ENCODE measurements around the gene SMIM28. TPM values are rescaled to one million over a fixed set of nuclear protein-coding genes. Genes with fewer than 3 reads are reported as not detected.

The SMIM28 gene
- total and polyA plus RNA-seq, 2 donors (not counting 1 experiment from before 2014, with no cell fraction given) = not detected

DNA sequence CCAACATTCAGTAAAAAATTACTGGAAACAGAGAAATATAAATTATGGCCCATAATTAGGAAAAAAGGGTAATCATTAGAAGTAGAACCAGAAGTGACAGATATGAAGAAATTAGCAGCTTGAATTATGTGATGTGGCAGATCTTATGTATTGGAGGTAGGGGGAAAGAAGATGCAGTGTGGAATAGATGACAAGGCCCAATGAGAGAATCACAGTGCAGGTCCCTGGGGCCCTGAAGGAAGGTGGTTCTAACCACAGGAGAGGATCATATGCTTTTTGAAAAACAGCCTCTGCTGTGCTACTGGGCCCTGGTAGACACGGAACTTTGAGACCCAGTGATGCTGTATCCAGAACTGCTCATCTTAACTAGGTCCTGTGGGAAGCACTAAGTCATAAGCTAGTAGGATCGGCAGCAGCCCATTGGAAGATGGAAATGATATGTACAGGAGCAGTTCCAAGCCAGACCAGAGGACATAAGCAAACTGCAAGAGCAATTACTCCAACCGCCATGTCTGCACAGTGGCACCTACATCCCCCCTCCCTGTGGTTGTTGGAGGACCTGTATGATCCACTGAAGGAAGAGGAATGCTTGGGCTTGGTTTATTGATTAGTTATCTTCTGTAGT lies 40.5 kb downstream of the SMIM28 start:
- H3K36me3 ChIP-seq (ENCODE audit: control insufficient read depth, insufficient read depth, low read length) = peaks cover 6% of the 10 kb centered on the region
- TF ChIP-seq, protein P1, sequence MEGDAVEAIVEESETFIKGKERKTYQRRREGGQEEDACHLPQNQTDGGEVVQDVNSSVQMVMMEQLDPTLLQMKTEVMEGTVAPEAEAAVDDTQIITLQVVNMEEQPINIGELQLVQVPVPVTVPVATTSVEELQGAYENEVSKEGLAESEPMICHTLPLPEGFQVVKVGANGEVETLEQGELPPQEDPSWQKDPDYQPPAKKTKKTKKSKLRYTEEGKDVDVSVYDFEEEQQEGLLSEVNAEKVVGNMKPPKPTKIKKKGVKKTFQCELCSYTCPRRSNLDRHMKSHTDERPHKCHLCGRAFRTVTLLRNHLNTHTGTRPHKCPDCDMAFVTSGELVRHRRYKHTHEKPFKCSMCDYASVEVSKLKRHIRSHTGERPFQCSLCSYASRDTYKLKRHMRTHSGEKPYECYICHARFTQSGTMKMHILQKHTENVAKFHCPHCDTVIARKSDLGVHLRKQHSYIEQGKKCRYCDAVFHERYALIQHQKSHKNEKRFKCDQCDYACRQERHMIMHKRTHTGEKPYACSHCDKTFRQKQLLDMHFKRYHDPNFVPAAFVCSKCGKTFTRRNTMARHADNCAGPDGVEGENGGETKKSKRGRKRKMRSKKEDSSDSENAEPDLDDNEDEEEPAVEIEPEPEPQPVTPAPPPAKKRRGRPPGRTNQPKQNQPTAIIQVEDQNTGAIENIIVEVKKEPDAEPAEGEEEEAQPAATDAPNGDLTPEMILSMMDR (conservative IDR thresholded peaks at IDR 0.05 in 1 of 2, IDR thresholded peaks at IDR 0.05 in 1 of 2; ENCODE audit: low read depth in 1 of 2, low read length in 2 of 2) = no peak
- TF ChIP-seq EZH2 (IDR thresholded peaks at IDR 0.05; ENCODE audit: low read length, missing control alignments) = no peak
- no peak overlapping the region for H2AFZ ChIP-seq (ENCODE audit: low read length)
- no peak for DNase-seq (ENCODE audit: low read depth in 2 of 2)
- no peaks in the 10 kb centered on the region for H3K79me2 ChIP-seq (ENCODE audit: control insufficient read depth, insufficient read depth, low read length)
- H3K27ac ChIP-seq (ENCODE audit: insufficient read depth, low read length) = no peak overlapping the region
- no peak overlapping the region for H3K9ac ChIP-seq (ENCODE audit: insufficient read depth, low read length)
- no peaks in the 10 kb centered on the region for H3K4me1 ChIP-seq (ENCODE audit: control insufficient read depth, extremely low read depth, insufficient read depth, low read length)
- H3K4me2 ChIP-seq (ENCODE audit: extremely low read depth, insufficient read depth, low read length) = no peak overlapping the region
- no peak overlapping the region for H3K4me3 ChIP-seq (replicated peaks in 1 of 4; ENCODE audit: control extremely low read depth in 1 of 4, insufficient read depth in 1 of 4, low read depth in 3 of 4, low read length in 4 of 4)
- H3K27me3 ChIP-seq (ENCODE audit: control insufficient read depth, insufficient read depth, low read length) = no peaks in the 10 kb centered on the region
- H4K20me1 ChIP-seq (ENCODE audit: control insufficient read depth, extremely low read depth, insufficient read depth, low read length) = no peaks in the 10 kb centered on the region
- no peaks in the 10 kb centered on the region for H3K9me3 ChIP-seq (ENCODE audit: control insufficient read depth, insufficient read depth, low read depth, low read length)

- Histone ChIP-seq H4K20me1 (ENCODE audit: control insufficient read depth, extremely low read depth, insufficient read depth, low read length) (no peaks in the 10 kb centered on the region), H3K4me1 (ENCODE audit: control insufficient read depth, extremely low read depth, insufficient read depth, low read length) (no peaks in the 10 kb centered on the region), H3K79me2 (ENCODE audit: control insufficient read depth, insufficient read depth, low read length) (no peaks in the 10 kb centered on the region), H3K9me3 (ENCODE audit: control insufficient read depth, insufficient read depth, low read depth, low read length) (no peaks in the 10 kb centered on the region), H3K36me3 (ENCODE audit: control insufficient read depth, insufficient read depth, low read length) (peaks cover 5% of the 10 kb centered on the region), H2AFZ (ENCODE audit: low read length) (no peak overlapping the region), H3K4me3 (replicated peaks in 1 of 4; ENCODE audit: control extremely low read depth in 1 of 4, insufficient read depth in 1 of 4, low read depth in 3 of 4, low read length in 4 of 4) (no peak overlapping the region), H3K9ac (ENCODE audit: insufficient read depth, low read length) (no peak overlapping the region), H3K4me2 (ENCODE audit: extremely low read depth, insufficient read depth, low read length) (no peak overlapping the region), H3K27me3 (ENCODE audit: control insufficient read depth, insufficient read depth, low read length) (no peaks in the 10 kb centered on the region), H3K27ac (ENCODE audit: insufficient read depth, low read length) (no peak overlapping the region)
- TF ChIP-seq, protein P1 (conservative IDR thresholded peaks at IDR 0.05 in 1 of 2, IDR thresholded peaks at IDR 0.05 in 1 of 2; ENCODE audit: low read depth in 1 of 2, low read length in 2 of 2) = no peak
- no peak for TF ChIP-seq EZH2 (IDR thresholded peaks at IDR 0.05; ENCODE audit: low read length, missing control alignments)
- no peak for DNase-seq (ENCODE audit: low read depth in 2 of 2)
Observed at GRCh38 chr6:138419766-138420165, 42.1 kb downstream of the SMIM28 start.

DNA sequence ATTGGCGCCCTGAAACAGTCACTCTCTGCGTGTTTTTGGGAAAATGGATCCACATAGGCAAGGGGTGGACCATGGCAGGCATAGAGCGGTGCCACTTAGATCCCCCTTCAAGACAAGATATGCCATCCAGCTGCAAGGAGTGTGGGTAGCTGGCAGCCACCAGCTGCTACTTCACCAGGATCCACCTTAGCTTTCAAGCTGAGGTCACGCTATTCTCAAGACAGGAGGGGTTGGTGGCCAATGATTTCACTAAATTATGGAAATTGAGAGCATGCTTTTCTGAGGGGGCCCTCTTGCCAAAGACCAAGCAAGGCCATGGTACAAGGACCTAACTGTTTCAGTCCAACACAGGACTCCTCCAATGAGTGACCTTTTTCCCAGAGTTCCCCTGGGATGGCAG lies 42.7 kb downstream of the SMIM28 start:
- no peak overlapping the region for H3K4me3 ChIP-seq (replicated peaks in 1 of 4; ENCODE audit: control extremely low read depth in 1 of 4, insufficient read depth in 1 of 4, low read depth in 3 of 4, low read length in 4 of 4)
- no peaks in the 10 kb centered on the region for H3K79me2 ChIP-seq (ENCODE audit: control insufficient read depth, insufficient read depth, low read length)
- no peaks in the 10 kb centered on the region for H3K9me3 ChIP-seq (ENCODE audit: control insufficient read depth, insufficient read depth, low read depth, low read length)
- no peak overlapping the region for H2AFZ ChIP-seq (ENCODE audit: low read length)
- TF ChIP-seq EZH2 (IDR thresholded peaks at IDR 0.05; ENCODE audit: low read length, missing control alignments) = no peak
- TF ChIP-seq, protein P1 (conservative IDR thresholded peaks at IDR 0.05 in 1 of 2, IDR thresholded peaks at IDR 0.05 in 1 of 2; ENCODE audit: low read depth in 1 of 2, low read length in 2 of 2) = no peak
- no peak overlapping the region for H3K9ac ChIP-seq (ENCODE audit: insufficient read depth, low read length)
- peaks cover 5% of the 10 kb centered on the region for H3K36me3 ChIP-seq (ENCODE audit: control insufficient read depth, insufficient read depth, low read length)
- no peak for DNase-seq (ENCODE audit: low read depth in 2 of 2)
- H4K20me1 ChIP-seq (ENCODE audit: control insufficient read depth, extremely low read depth, insufficient read depth, low read length) = no peaks in the 10 kb centered on the region
- no peaks in the 10 kb centered on the region for H3K27me3 ChIP-seq (ENCODE audit: control insufficient read depth, insufficient read depth, low read length)
- no peaks in the 10 kb centered on the region for H3K4me1 ChIP-seq (ENCODE audit: control insufficient read depth, extremely low read depth, insufficient read depth, low read length)
- H3K4me2 ChIP-seq (ENCODE audit: extremely low read depth, insufficient read depth, low read length) = no peak overlapping the region
- no peak overlapping the region for H3K27ac ChIP-seq (ENCODE audit: insufficient read depth, low read length)

Data from fibroblast of lung (primary cell).